HEK293 (cell line): ENCODE measurements around the gene HECTD3.

Experiments
- CTCF ChIA-PET: fragments of 350-600 bp; formaldehyde crosslinking; extraction: SDS; loops from one replicate; lab custom pipeline; 2021; ENCODE audit warnings: antibody characterized with exemption; lab: Yijun Ruan, JAX
- POLR2A ChIA-PET: fragments of 300-600 bp; formaldehyde crosslinking; extraction: SDS; loops from one replicate; lab custom pipeline; 2020; ENCODE audit warnings: antibody characterized with exemption, inconsistent platforms; lab: Yijun Ruan, JAX
- H3K27ac ChIP-seq: fragments of 200-500 bp; sonication (Bioruptor generic); 2 replicates; pipeline ENCODE4 v1.5.1; 2014; ENCODE audit warnings: low read depth, low read length, control low read depth, inconsistent platforms; ENCODE audit errors: extremely low read depth
- H3K36me3 ChIP-seq, 2 experiments: fragments of 200-500 bp in 1 of 2; sonication (Bioruptor generic) in 1 of 2; 1 replicate in 1 of 2; 2 replicates in 1 of 2; pipeline ENCODE4 v1.5.1; 2014 to 2017; ENCODE audit warnings: inconsistent platforms in 2 of 2, low read length in 2 of 2; ENCODE audit not compliant: control insufficient read depth in 2 of 2, insufficient read depth in 1 of 2
- H3K4me1 ChIP-seq: fragments of 200-500 bp; sonication (Bioruptor generic); 2 replicates; pipeline ENCODE4 v1.5.1; 2014; ENCODE audit warnings: mild to moderate bottlenecking, low read length, inconsistent platforms; ENCODE audit not compliant: control insufficient read depth, insufficient read depth
- H3K4me3 ChIP-seq: 2 replicates; pipeline ENCODE4 v1.5.1; 2011; ENCODE audit warnings: low read depth, mild to moderate bottlenecking, control low read depth, low read length, moderate library complexity
- H3K9me3 ChIP-seq: fragments of 200-500 bp; sonication (Bioruptor generic); 2 replicates; pipeline ENCODE4 v1.5.1; 2014; ENCODE audit warnings: low read depth, low read length, inconsistent platforms; ENCODE audit not compliant: control insufficient read depth, insufficient read depth
- BCL6B ChIP-seq: fragments of 450-650 bp; formaldehyde crosslinking; IDR thresholded peaks from 2 replicates; pipeline ENCODE4 v1.5.1; 2017; ENCODE audit warnings: missing biosample characterization, missing genetic modification characterization
- FEZF1 ChIP-seq: fragments of 450-650 bp; formaldehyde crosslinking; IDR thresholded peaks from 2 replicates; pipeline ENCODE4 v1.5.1; 2016; ENCODE audit warnings: missing biosample characterization, missing genetic modification characterization
- KLF9 ChIP-seq: fragments of 450-650 bp; formaldehyde crosslinking; IDR thresholded peaks from 2 replicates; pipeline ENCODE4 v1.5.1; 2016; ENCODE audit warnings: missing biosample characterization, missing genetic modification characterization, low read depth
- PATZ1 ChIP-seq: fragments of 450-650 bp; formaldehyde crosslinking; IDR thresholded peaks from 2 replicates; pipeline ENCODE4 v1.5.1; 2016; ENCODE audit warnings: missing biosample characterization, missing genetic modification characterization
- PRDM10 ChIP-seq: fragments of 450-650 bp; formaldehyde crosslinking; IDR thresholded peaks from 2 replicates; pipeline ENCODE4 v1.5.1; 2016; ENCODE audit warnings: missing biosample characterization, missing genetic modification characterization
- ZBTB17 ChIP-seq: fragments of 450-650 bp; formaldehyde crosslinking; IDR thresholded peaks from 2 replicates; pipeline ENCODE4 v1.5.1; 2016; ENCODE audit warnings: missing biosample characterization, missing genetic modification characterization
- ZBTB49 ChIP-seq: fragments of 450-650 bp; formaldehyde crosslinking; IDR thresholded peaks from 2 replicates; pipeline ENCODE4 v1.5.1; 2016; ENCODE audit warnings: missing biosample characterization, missing genetic modification characterization, low read depth
- ZFHX2 ChIP-seq: fragments of 450-650 bp; formaldehyde crosslinking; conservative IDR thresholded peaks from 2 replicates; pipeline ENCODE4 v1.5.1; 2016; ENCODE audit warnings: missing biosample characterization, missing genetic modification characterization
- ZIC2 ChIP-seq: fragments of 450-650 bp; formaldehyde crosslinking; IDR thresholded peaks from 2 replicates; pipeline ENCODE4 v1.5.1; 2016; ENCODE audit warnings: missing biosample characterization, missing genetic modification characterization
- ZNF121 ChIP-seq: fragments of 450-650 bp; formaldehyde crosslinking; IDR thresholded peaks from 2 replicates; pipeline ENCODE4 v1.5.1; 2016; ENCODE audit warnings: missing biosample characterization, missing genetic modification characterization
- ZNF146 ChIP-seq: fragments of 450-650 bp; formaldehyde crosslinking; IDR thresholded peaks from 2 replicates; pipeline ENCODE4 v1.5.1; 2016; ENCODE audit warnings: missing biosample characterization, missing genetic modification characterization
- ZNF18 ChIP-seq: fragments of 450-650 bp; formaldehyde crosslinking; IDR thresholded peaks from 2 replicates; pipeline ENCODE4 v1.5.1; 2016; ENCODE audit warnings: missing biosample characterization, missing genetic modification characterization
- ZNF426 ChIP-seq: fragments of 450-650 bp; formaldehyde crosslinking; IDR thresholded peaks from 2 replicates; pipeline ENCODE4 v1.5.1; 2017; ENCODE audit warnings: missing biosample characterization, missing genetic modification characterization, mild to moderate bottlenecking, inconsistent platforms, moderate library complexity
- ZNF660 ChIP-seq: fragments of 450-650 bp; IDR thresholded peaks from 2 replicates; pipeline ENCODE4 v1.5.1; 2018; ENCODE audit warnings: missing biosample characterization, mild to moderate bottlenecking, missing genetic modification characterization

The HECTD3 gene

GRCh38 chr1:44995467-44996238, 15.5 kb downstream of the HECTD3 start:
- no peak for TF ChIP-seq KLF9 (tag by site-specific recombination)
- TF ChIP-seq ZNF121 (tag by site-specific recombination): peak; percentile 30; the same call in 1 of the 2 replicates
- no peak for TF ChIP-seq ZBTB17
- no peak for TF ChIP-seq ZIC2 (tag by site-specific recombination)
- peak; percentile 70; the same call in 1 of the 2 replicates for TF ChIP-seq ZNF146 (tag by site-specific recombination)
- TF ChIP-seq, all 188 proteins: peak for 2
- Histone ChIP-seq H3K36me3 (no peaks in the 10 kb centered on the region), H3K4me1 (no peaks in the 10 kb centered on the region), H3K9me3 (no peaks in the 10 kb centered on the region), H3K4me3 (no peak overlapping the region), H3K27ac (no peak overlapping the region)
- CTCF ChIA-PET: interaction anchor here (0.9 kb wide), 1 partner anchor 39 kb away, joined by 4 read pairs; no protein-coding TSS in a partner anchor
- POLR2A ChIA-PET: no interaction called here

GRCh38 chr1:44994309-44994898, 16.7 kb downstream of the HECTD3 start:
- no peaks in the 10 kb centered on the region for H3K36me3 ChIP-seq
- H3K9me3 ChIP-seq: no peaks in the 10 kb centered on the region
- CTCF ChIA-PET: interaction anchor here (0.6 kb wide), 1 partner anchor 41 kb away, joined by 6 read pairs; no protein-coding TSS in a partner anchor
- H3K27ac ChIP-seq: no peak overlapping the region
- H3K4me1 ChIP-seq: no peaks in the 10 kb centered on the region
- POLR2A ChIA-PET: no interaction called here
- no peak overlapping the region for H3K4me3 ChIP-seq
- TF ChIP-seq ZNF18 (tag by site-specific recombination): no peak
- TF ChIP-seq ZIC2 (tag by site-specific recombination): no peak
- TF ChIP-seq PRDM10 (tag by site-specific recombination): no peak
- no peak for TF ChIP-seq BCL6B (tag by site-specific recombination)
- no peak for TF ChIP-seq ZNF426

GRCh38 chr1:44988531-44989156, 22.5 kb downstream of the HECTD3 start:
- no peaks in the 10 kb centered on the region for H3K4me1 ChIP-seq
- POLR2A ChIA-PET: interaction anchor here (0.5 to 0.9 kb wide), 2 partner anchors 22 to 42 kb away, joined by 3 read pairs; partner anchors contain the start of gene HECTD3
- CTCF ChIA-PET: interaction anchor here (0.5 to 0.6 kb wide), 2 partner anchors 12 to 25 kb away, joined by 3 read pairs; no protein-coding TSS in a partner anchor

More at GRCh38 chr1:44988531-44989156, 22.5 kb downstream of the HECTD3 start:
- H3K9me3 ChIP-seq: no peaks in the 10 kb centered on the region
- H3K27ac ChIP-seq: no peak overlapping the region
- no peak overlapping the region for H3K4me3 ChIP-seq
- TF ChIP-seq FEZF1 (tag by site-specific recombination) (no peak), ZBTB49 (tag by site-specific recombination) (no peak), ZFHX2 (tag by site-specific recombination) (no peak), PATZ1 (tag by site-specific recombination) (no peak), ZNF660 (tag by site-specific recombination) (no peak)
- H3K36me3 ChIP-seq: no peaks in the 10 kb centered on the region
